K562 (cell line): ENCODE results near the gene UBE2I. TPM values are rescaled to one million over a fixed set of nuclear protein-coding genes. Genes with fewer than 3 reads are reported as not detected.
A peak's percentile ranks its signal among the peaks of the same experiment; 100 is the strongest.

Source experiments
- CLOCK ChIP-seq: fragments of 250-450 bp; sonication (Bioruptor Pico); IDR thresholded peaks from 2 replicates; pipeline ENCODE4 v1.4.0; 2020; ENCODE audit warnings: mild to moderate bottlenecking, moderate library complexity, borderline replicate concordance
- CREM ChIP-seq: IDR thresholded peaks from 2 replicates; pipeline ENCODE4 v1.6.1; 2014; ENCODE audit warnings: antibody characterized with exemption, low read depth
- MEF2D ChIP-seq: conservative IDR thresholded peaks from 2 replicates; pipeline ENCODE4 v1.6.1; 2016; ENCODE audit warnings: low read depth, missing genetic modification characterization, missing compliant biosample characterization
- PCBP2 ChIP-seq: fragments of 200-400 bp; formaldehyde crosslinking; IDR thresholded peaks from 2 replicates; pipeline ENCODE4 v1.6.1; 2018; ENCODE audit warnings: low read length, low read depth, mild to moderate bottlenecking, moderate library complexity; ENCODE audit not compliant: poor library complexity, severe bottlenecking
- POU5F1 ChIP-seq: fragments of 150-350 bp; IDR thresholded peaks from 2 replicates; pipeline ENCODE4 v1.6.1; 2014; ENCODE audit warnings: borderline replicate concordance, low read length, low read depth, mild to moderate bottlenecking; ENCODE audit not compliant: partially characterized antibody
- ZEB2 ChIP-seq: fragments of 450-650 bp; IDR thresholded peaks from 2 replicates; pipeline ENCODE4 v1.6.1; 2016
- ZNF274 ChIP-seq: IDR thresholded peaks from 2 replicates; pipeline ENCODE4 v1.6.1; 2011; ENCODE audit warnings: low read depth, mild to moderate bottlenecking, low read length, moderate library complexity, borderline replicate concordance
- ZNF655 ChIP-seq: fragments of 250-450 bp; sonication (Bioruptor Pico); IDR thresholded peaks from 2 replicates; pipeline ENCODE4 v1.5.0; 2021
- ZNF695 ChIP-seq: fragments of 450-650 bp; formaldehyde crosslinking; IDR thresholded peaks from 2 replicates; pipeline ENCODE4 v1.4.0; 2020; ENCODE audit warnings: mild to moderate bottlenecking, moderate library complexity
- ZNF75A ChIP-seq: fragments of 450-650 bp; formaldehyde crosslinking; IDR thresholded peaks from 2 replicates; pipeline ENCODE4 v1.4.0; 2020; ENCODE audit warnings: mild to moderate bottlenecking
- polyA plus RNA-seq, 8 experiments: library from polyadenylated mRNA; depleted of rRNA in 4 of 8; stranded (reverse) in 5 of 8; unstranded in 3 of 8; fragments of >200 nt; fragmentation: Nextera tagmentation in 2 of 8; fragmentation: Illumina TruSeq in 1 of 8; extraction: Ambion mirVana in 2 of 8; extraction: Trizol in 1 of 8; gene quantifications; 2 replicates each; pipeline versions ENCODE4 v1.2.1 to v1.2.3, GENCODE V29; 2011 to 2014; ENCODE audit warnings: inconsistent platforms in 1 of 8, missing spikeins in 1 of 8
- total RNA-seq, 7 experiments: library from RNA; depleted of rRNA in 6 of 7; stranded (reverse); fragments of >200 nt in 6 of 7; fragmentation: Illumina TruSeq in 2 of 7; extraction: Trizol in 2 of 7; gene quantifications; 2 replicates each; pipeline versions ENCODE4 v1.2.1 to v1.2.3, GENCODE V29; 2011 to 2021; ENCODE audit warnings: low replicate concordance in 1 of 7
- TF ChIP-seq, protein P1 (sequence below): fragments of 250-450 bp; sonication (Bioruptor Pico); IDR thresholded peaks from 2 replicates; pipeline ENCODE4 v1.5.1; 2021; ENCODE audit warnings: mild to moderate bottlenecking
- TF ChIP-seq, protein P2 (sequence below), 2 experiments: fragments of 450-650 bp; IDR thresholded peaks; 2 replicates each; pipeline ENCODE4 v1.6.1; 2016; ENCODE audit warnings: mild to moderate bottlenecking in 2 of 2, borderline replicate concordance in 1 of 2, low read depth in 1 of 2, moderate library complexity in 1 of 2

The UBE2I gene
- total and polyA plus RNA-seq, 9 of the 15 experiments (the other 6 are each of a cell fraction or from before 2014, with no cell fraction given), result 36.6 to 254 (median 104) TPM

DNA sequence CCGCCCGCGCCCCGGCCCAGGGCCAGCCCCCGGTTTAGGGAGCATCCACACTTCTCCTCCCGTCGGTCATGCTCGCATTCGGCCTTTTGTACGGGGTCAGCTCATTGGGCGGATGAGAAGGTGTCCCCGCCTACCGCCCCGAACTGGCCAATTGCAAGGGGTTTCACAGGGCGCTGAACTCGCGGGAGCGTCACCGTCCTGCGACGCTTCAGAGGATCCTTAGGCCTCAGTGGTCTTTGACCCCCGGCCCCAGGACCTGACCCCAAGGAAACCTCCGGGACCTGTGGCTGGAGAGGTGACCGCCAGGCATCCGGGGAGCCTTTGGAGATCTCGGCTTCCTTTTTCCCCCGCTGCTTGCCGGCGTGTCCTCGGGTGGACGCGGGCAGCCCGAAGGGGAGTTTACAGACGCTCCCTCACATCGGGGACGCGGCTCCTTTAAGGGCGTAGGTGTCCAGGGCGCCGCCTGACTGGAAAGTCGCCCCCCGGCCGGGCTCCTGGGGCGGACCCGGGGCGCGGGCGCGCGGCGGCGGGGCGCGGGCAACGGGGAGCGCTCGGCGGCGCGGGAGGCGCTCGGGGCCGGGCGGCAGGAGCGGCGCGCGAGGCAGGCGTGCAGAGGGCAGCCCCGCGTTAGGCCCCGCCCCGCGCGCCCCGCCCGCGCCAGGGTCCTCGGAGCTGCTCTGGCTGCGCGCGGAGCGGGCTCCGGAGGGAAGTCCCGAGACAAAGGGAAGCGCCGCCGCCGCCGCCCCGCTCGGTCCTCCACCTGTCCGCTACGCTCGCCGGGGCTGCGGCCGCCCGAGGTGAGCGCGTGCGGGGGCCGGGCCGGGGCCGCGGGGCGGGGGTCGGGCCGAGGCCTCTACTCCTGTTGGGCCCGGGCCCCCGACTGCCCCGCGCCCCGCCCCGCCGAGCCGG is at the start of gene UBE2I (continued):
- TF ChIP-seq ZNF655, result no peak
- TF ChIP-seq, protein P1, sequence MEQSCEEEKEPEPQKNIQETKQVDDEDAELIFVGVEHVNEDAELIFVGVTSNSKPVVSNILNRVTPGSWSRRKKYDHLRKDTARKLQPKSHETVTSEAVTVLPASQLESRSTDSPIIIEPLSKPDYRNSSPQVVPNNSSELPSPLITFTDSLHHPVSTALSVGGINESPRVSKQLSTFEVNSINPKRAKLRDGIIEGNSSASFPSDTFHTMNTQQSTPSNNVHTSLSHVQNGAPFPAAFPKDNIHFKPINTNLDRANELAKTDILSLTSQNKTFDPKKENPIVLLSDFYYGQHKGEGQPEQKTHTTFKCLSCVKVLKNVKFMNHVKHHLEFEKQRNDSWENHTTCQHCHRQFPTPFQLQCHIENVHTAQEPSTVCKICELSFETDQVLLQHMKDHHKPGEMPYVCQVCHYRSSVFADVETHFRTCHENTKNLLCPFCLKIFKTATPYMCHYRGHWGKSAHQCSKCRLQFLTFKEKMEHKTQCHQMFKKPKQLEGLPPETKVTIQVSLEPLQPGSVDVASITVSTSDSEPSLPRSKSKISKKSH (CRISPR knock-in tag), result no peak
- TF ChIP-seq CREM, result peak; percentile 97
- no peak for TF ChIP-seq CLOCK (CRISPR knock-in tag)
- TF ChIP-seq PCBP2, result no peak
- TF ChIP-seq, protein P2, sequence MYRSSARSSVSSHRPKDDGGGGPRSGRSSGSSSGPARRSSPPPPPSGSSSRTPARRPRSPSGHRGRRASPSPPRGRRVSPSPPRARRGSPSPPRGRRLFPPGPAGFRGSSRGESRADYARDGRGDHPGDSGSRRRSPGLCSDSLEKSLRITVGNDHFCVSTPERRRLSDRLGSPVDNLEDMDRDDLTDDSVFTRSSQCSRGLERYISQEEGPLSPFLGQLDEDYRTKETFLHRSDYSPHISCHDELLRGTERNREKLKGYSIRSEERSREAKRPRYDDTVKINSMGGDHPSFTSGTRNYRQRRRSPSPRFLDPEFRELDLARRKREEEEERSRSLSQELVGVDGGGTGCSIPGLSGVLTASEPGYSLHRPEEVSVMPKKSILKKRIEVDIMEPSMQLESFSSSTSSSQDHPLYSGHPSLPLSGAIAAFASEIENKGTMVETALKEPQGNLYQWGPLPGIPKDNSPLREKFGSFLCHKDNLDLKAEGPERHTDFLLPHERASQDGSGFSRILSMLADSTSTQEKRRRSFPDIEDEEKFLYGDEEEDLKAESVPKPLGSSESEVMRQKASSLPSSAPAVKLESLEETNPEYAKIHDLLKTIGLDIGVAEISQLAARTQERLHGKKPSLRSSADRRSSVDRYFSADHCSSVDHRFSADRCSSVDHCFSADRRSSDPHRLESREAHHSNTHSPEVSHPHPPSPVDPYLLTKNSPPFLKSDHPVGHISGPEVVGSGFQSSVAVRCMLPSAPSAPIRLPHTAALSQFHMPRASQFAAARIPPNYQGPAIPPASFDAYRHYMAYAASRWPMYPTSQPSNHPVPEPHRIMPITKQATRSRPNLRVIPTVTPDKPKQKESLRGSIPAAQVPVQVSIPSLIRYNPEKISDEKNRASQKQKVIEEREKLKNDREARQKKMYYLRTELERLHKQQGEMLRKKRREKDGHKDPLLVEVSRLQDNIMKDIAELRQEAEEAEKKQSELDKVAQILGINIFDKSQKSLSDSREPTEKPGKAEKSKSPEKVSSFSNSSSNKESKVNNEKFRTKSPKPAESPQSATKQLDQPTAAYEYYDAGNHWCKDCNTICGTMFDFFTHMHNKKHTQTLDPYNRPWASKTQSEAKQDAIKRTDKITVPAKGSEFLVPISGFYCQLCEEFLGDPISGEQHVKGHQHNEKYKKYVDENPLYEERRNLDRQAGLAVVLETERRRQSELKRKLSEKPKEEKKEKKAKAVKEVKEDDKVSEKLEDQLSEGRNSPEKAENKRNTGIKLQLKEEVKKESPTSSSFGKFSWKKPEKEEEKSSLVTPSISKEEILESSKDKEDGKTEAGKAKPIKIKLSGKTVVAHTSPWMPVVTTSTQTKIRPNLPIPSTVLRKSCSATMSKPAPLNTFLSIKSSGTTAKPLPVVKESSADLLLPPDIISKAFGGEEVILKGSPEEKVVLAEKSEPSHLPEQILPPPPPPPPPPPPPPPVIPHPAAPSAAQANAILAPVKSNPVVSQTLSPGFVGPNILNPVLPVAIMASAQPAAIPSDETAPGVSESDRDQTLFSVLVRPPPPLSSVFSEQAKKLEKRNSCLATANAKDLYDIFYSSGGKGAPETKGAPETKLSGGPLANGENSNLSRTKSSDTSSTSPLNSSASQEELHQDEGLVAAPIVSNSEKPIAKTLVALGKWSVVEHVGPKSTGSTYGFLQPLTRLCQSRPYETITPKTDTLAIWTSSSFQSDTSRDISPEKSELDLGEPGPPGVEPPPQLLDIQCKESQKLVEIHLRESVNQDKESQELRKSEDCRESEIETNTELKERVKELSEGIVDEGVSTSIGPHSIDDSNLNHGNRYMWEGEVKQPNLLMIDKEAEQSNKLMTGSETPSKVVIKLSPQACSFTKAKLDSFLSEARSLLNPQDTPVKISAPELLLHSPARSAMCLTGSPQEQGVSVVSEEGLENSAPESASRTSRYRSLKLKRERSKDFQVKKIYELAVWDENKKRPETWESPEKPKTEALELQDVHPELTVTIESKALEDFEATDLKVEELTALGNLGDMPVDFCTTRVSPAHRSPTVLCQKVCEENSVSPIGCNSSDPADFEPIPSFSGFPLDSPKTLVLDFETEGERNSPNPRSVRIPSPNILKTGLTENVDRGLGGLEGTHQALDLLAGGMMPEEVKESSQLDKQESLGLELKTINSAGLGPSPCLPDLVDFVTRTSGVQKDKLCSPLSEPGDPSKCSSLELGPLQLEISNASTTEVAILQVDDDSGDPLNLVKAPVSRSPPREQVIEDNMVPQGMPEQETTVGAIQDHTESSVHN (IDR thresholded peaks at IDR 0.05; ENCODE audit: borderline replicate concordance in 1 of 2, low read depth in 1 of 2), result peak in 1 of 2 experiments; percentile 99; a peak in 2 of 4 replicates
- TF ChIP-seq ZEB2, result no peak
- TF ChIP-seq ZNF695, result no peak
- no peak for TF ChIP-seq ZNF274
- no peak for TF ChIP-seq POU5F1
- peak; percentile 72; the same call in 1 of the 2 replicates for TF ChIP-seq MEF2D (tag)
- no peak for TF ChIP-seq ZNF75A
